A172 (cell line): ENCODE results near the gene ASAP3. TPM values are rescaled to one million over a fixed set of nuclear protein-coding genes. Genes with fewer than 3 reads are reported as not detected.

Experiments used
- DNase-seq: peaks from one replicate; pipeline ENCODE4 v3.0.0-alpha.2; 2015; ENCODE audit warnings: low spot score
- total RNA-seq: library from RNA; depleted of rRNA; stranded (reverse); fragments of >200 nt; shearing (Covaris generic); gene quantifications from 2 replicates; pipeline ENCODE4 v1.2.3, GENCODE V29; 2014

ASAP3 gene
- total RNA-seq, 1 experiment from 2014 or later = 19.7 TPM

- no peak for DNase-seq
Measured at GRCh38 chr1:23423415-23424292, 60.3 kb downstream of the ASAP3 start.

- DNase-seq = no peak
Measured at GRCh38 chr1:23422941-23423340, 61.0 kb downstream of the ASAP3 start.

GRCh38 chr1:23422241-23422877 is 61.6 kb downstream of the ASAP3 start:
- peak; percentile 6 for DNase-seq

- DNase-seq = no peak
Measured at GRCh38 chr1:23421753-23422240, 62.2 kb downstream of the ASAP3 start.

GRCh38 chr1:23421343-23421742 is 62.6 kb downstream of the ASAP3 start:
- no peak for DNase-seq

GRCh38 chr1:23420778-23421177 is 63.2 kb downstream of the ASAP3 start:
- DNase-seq = no peak

- no peak for DNase-seq
Measured at GRCh38 chr1:23419180-23419579, 64.8 kb downstream of the ASAP3 start.

GRCh38 chr1:23417570-23417969 is 66.4 kb downstream of the ASAP3 start:
- DNase-seq = no peak

- no peak for DNase-seq
Measured at GRCh38 chr1:23416964-23417363, 67.0 kb downstream of the ASAP3 start.

GRCh38 chr1:23408797-23409290 is 75.1 kb downstream of the ASAP3 start:
- DNase-seq = no peak

- DNase-seq = no peak
Measured at GRCh38 chr1:23407016-23407630, 76.9 kb downstream of the ASAP3 start.

GRCh38 chr1:23405946-23406345 is 78.0 kb downstream of the ASAP3 start:
- DNase-seq = no peak

GRCh38 chr1:23403735-23404486 is 80.1 kb downstream of the ASAP3 start:
- peak; percentile 91 for DNase-seq

- no peak for DNase-seq
Measured at GRCh38 chr1:23403355-23403734, 80.6 kb downstream of the ASAP3 start.

GRCh38 chr1:23403038-23403336 is 81.0 kb downstream of the ASAP3 start:
- peak; percentile 58 for DNase-seq

- no peak for DNase-seq
Measured at GRCh38 chr1:23402286-23403037, 81.5 kb downstream of the ASAP3 start.

GRCh38 chr1:23401313-23401712 is 82.7 kb downstream of the ASAP3 start:
- no peak for DNase-seq

GRCh38 chr1:23400324-23401114 is 83.5 kb downstream of the ASAP3 start:
- no peak for DNase-seq

GRCh38 chr1:23399229-23399628 is 84.8 kb downstream of the ASAP3 start:
- DNase-seq = no peak

- no peak for DNase-seq
Measured at GRCh38 chr1:23397908-23398307, 86.1 kb downstream of the ASAP3 start.
